DOHH2 (cell line): ENCODE results near the gene CRYBA2.

Source experiments
- CTCF ChIP-seq: fragments of 200-600 bp; sonication (generic); IDR thresholded peaks from one replicate; pipeline ENCODE4 v1.5.1; 2014; ENCODE audit warnings: antibody characterized with exemption, mild to moderate bottlenecking, low read depth, low read length; ENCODE audit not compliant: poor library complexity, severe bottlenecking
- EZH2phosphoT487 ChIP-seq: fragments of 200-600 bp; sonication (generic); IDR thresholded peaks from 2 replicates; pipeline ENCODE4 v1.6.1; 2017; ENCODE audit warnings: borderline replicate concordance, mild to moderate bottlenecking, antibody characterized with exemption, low read length, moderate library complexity, mixed read lengths

DNA sequence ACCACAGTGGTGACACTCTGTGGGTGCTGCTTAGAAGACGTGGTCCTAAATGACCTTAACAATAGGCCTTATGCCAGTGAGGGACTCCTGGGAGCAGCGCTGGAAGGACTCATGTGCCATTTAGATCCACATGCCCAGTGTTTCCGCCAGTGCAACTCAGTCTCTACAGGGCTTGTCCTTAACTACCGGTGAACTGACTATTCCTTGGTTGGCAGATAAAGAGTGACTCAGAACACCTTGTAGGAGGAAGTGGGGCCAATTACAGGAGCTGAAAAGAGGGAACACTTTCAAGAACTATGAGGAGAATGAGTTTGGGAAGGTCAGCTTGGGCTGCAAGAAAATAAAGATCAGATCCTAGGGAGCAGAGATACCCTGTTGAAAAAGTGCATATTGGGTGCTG, 35.6 kb downstream of the CRYBA2 start:
- TF ChIP-seq CTCF (no peak), EZH2phosphoT487 (no peak)
